GM06990 (cell line): Measurements from ENCODE around the gene SLC12A5.

Experiments used
- DNase-seq: peaks from one replicate; pipeline ENCODE4 v3.0.0-alpha.2; 2011; ENCODE audit not compliant: insufficient read length; ENCODE audit errors: extremely low read depth
- H3K27me3 ChIP-seq: replicated peaks from 2 replicates; pipeline ENCODE4 v1.6.0; 2011; ENCODE audit warnings: low read length; ENCODE audit not compliant: control insufficient read depth, insufficient read depth
- H3K36me3 ChIP-seq: 2 replicates; pipeline ENCODE4 v1.5.1; 2011; ENCODE audit warnings: low read length; ENCODE audit not compliant: control insufficient read depth, insufficient read depth
- H3K4me3 ChIP-seq: replicated peaks from 2 replicates; pipeline ENCODE4 v1.5.1; 2011; ENCODE audit warnings: low read depth, mild to moderate bottlenecking, control low read depth, low read length
- TF ChIP-seq, protein P1 (sequence below): IDR thresholded peaks from 2 replicates; pipeline ENCODE4 v1.5.1; 2011; ENCODE audit warnings: low read length, control low read depth, mild to moderate bottlenecking, inconsistent platforms; ENCODE audit not compliant: insufficient read depth, poor library complexity, severe bottlenecking

The SLC12A5 gene

DNA sequence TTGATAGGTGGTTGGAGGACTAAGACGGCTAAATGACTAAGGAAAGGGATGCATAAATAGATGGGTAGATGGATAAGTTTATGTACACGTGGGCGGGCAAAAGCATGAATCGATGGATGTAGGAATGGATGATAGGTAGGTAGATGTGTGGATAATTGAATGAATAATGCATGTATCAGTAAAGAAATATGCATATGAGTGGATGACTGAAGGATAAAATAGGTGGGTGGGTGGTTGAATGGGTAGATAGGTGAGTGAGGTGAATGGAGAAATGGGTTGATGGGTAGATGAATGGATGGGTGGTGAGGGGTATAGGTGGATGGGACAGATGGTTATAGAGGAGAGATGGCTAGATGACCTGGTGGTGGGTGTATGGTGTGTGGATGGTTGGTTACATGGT is 20.2 kb downstream of the SLC12A5 start:
- DNase-seq: no peak
- peaks cover 3% of the 10 kb centered on the region for H3K27me3 ChIP-seq
- H3K36me3 ChIP-seq: no peaks in the 10 kb centered on the region
- TF ChIP-seq, protein P1, sequence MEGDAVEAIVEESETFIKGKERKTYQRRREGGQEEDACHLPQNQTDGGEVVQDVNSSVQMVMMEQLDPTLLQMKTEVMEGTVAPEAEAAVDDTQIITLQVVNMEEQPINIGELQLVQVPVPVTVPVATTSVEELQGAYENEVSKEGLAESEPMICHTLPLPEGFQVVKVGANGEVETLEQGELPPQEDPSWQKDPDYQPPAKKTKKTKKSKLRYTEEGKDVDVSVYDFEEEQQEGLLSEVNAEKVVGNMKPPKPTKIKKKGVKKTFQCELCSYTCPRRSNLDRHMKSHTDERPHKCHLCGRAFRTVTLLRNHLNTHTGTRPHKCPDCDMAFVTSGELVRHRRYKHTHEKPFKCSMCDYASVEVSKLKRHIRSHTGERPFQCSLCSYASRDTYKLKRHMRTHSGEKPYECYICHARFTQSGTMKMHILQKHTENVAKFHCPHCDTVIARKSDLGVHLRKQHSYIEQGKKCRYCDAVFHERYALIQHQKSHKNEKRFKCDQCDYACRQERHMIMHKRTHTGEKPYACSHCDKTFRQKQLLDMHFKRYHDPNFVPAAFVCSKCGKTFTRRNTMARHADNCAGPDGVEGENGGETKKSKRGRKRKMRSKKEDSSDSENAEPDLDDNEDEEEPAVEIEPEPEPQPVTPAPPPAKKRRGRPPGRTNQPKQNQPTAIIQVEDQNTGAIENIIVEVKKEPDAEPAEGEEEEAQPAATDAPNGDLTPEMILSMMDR: no peak
- H3K4me3 ChIP-seq: no peak overlapping the region

DNA sequence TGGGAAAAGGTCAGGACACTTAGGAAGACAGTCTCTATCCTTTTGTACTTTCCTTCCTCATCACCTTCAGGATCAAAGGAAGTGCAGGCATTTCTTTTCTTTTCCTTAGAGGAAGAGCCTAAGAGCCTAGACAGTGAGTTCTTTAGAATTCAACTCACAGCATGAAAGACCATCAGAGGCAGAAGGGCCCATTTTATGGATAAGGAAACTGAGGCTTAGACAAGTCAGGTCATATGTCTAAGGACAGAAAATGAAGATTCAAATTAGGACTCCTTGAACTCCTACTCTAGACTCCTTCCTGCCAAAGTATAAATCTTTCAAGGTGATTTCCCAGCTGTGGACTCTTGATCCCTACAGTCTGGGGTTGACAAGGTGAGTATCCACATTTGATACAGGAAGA is 20.8 kb downstream of the SLC12A5 start:
- Histone ChIP-seq H3K36me3 (no peaks in the 10 kb centered on the region), H3K4me3 (no peak overlapping the region), H3K27me3 (peaks cover 3% of the 10 kb centered on the region)
- DNase-seq: no peak
- TF ChIP-seq, protein P1: no peak

DNA sequence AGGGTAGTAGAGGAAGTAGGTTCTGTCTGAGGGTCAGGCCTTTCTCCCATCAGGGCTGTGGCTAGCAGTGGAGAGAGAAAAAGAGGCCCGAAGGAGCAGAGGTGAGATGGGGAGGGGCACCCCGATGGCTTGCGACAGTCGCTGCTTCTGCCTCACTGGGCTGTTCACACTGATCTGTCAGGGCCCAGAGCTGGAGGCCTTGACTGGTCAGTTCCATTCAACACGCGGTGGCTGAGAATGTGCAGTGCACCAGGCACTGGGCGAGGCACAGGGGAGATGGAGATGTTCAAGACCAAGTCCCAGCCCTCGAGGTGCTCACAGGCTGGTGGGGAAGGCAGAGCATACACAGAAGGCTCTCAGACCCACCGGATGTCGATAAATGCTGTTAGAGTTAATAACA is 21.4 kb downstream of the SLC12A5 start:
- H3K27me3 ChIP-seq: peaks cover 2% of the 10 kb centered on the region
- H3K4me3 ChIP-seq: no peak overlapping the region
- DNase-seq: no peak
- H3K36me3 ChIP-seq: no peaks in the 10 kb centered on the region
- TF ChIP-seq, protein P1: no peak

DNA sequence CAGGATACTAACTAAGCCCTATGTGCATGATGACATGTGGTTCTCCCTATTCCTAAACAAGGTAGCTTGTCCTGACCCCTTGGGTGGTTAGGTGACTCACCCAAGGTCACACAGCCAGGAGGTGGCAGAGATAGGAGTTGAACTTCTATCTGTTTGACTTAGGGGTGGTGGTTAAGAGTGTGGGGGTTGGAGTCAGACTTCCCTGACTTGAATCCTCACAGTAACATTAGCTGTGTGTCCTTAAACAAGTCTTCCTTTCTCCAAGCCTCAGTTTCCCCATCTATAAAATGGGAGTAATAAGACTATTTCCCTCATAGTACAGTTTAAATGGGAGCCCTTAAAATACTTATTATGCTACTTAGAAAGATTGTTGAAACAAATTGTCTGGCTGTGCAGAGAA is 21.9 kb downstream of the SLC12A5 start:
- Histone ChIP-seq H3K36me3 (no peaks in the 10 kb centered on the region), H3K27me3 (peaks cover 2% of the 10 kb centered on the region), H3K4me3 (no peak overlapping the region)
- TF ChIP-seq, protein P1: no peak
- no peak for DNase-seq

DNA sequence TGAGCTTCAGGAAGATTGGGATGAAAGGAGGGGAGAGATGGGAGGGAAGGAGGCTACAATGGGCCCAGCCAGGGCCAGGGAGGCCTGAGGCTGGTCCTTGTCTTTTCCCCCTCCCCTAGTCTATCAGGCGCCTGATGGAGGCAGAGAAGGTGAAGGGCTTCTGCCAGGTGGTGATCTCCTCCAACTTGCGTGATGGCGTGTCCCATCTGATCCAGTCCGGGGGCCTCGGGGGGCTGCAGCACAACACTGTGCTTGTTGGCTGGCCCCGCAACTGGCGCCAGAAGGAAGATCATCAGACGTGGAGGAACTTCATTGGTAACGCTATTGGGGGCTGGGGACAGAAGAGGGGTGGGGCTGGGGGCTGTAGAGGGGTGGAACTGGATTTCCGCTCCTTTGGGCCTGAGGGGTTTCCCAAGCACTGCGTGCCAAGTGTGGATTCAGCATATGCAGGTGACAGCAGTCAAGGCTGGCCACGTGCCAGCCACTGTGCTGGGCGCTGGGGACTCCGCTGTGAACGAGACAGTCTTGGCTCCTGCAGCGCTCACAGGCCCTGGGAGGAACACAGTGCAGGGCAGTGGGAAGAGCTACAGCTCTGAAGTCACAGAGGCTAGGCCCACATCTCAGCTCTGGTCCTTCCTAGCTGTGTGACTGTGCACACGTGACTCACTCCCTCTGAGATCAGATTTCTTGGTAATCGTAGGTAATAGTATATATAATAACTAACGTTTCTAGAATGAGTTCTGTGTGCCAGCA is 22.7 kb downstream of the SLC12A5 start:
- Histone ChIP-seq H3K4me3 (no peak overlapping the region), H3K27me3 (peaks cover 2% of the 10 kb centered on the region), H3K36me3 (no peaks in the 10 kb centered on the region)
- DNase-seq: no peak
- TF ChIP-seq, protein P1: no peak
